HCEC 1CT (cell line): ENCODE data around the gene PPP1R16B.
"Not testable (repeated sequence)": the region's sequence is repeated elsewhere in the genome, so short reads cannot be mapped to it uniquely, and the experiment has no call there.

Source experiments
- DNase-seq: peaks from one replicate; pipeline ENCODE4 v3.0.0-alpha.2; 2017

Gene PPP1R16B

DNA sequence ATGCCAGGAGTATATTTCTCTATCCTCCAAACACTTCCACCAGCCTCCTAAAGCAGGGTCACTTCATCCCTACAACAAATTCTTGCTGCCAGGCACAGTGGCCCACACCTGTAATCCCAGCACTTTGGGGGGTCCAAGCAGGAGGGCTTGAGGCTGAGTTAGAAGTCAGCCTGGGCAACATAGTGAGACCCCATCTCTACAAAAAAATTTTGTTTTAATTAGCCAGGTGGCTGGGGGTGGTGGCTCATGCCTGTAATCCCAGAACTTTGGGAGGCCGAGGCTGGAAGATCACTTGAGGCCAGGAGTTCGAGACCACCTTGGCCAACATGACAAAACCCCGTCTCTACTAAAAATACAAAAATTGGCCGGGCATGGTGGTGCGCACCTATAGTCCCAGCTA lies 11.4 kb upstream of the PPP1R16B start:
- not testable (repeated sequence) for DNase-seq

DNA sequence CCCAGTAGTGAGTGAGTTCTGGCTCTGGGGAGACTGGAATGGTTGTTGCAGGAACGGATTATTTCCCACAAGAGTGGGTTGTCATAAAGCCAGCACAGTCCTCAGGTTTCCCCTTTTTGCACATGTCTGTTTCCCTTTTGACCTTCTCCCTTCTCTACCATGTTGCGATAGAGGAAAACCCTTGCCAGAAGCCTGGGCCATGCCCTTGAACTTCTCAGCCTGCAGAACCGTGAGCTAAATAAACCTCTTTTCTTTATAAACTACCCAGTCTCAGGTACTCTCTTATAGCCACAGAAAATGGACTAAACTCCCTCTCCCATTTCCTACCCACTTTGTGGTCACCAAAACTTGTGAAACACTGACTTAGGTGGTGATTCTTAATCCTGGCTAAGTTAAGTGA lies 7.2 kb upstream of the PPP1R16B start:
- no peak for DNase-seq

- DNase-seq: no peak
Observed at GRCh38 chr20:38799203-38799602, 6.3 kb upstream of the PPP1R16B start.

DNA sequence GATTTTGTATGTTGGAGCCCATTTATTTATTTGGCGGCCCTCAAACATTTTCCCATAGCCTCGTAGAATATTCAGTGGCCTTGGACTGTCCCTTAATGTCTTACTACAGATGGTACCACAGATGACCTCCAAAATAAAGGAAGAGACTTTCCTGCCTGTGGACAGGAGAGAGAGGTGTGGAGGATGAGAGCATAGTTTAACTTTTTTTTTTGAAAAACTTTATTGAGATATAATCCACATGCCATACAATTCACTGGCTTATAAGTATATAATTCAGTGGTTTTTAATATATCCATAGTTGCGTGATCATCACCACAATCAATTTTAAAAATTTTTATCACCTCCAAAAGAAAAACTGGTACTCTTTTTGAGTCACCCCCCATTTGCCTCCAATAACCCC lies 4.6 kb upstream of the PPP1R16B start:
- no peak for DNase-seq

DNA sequence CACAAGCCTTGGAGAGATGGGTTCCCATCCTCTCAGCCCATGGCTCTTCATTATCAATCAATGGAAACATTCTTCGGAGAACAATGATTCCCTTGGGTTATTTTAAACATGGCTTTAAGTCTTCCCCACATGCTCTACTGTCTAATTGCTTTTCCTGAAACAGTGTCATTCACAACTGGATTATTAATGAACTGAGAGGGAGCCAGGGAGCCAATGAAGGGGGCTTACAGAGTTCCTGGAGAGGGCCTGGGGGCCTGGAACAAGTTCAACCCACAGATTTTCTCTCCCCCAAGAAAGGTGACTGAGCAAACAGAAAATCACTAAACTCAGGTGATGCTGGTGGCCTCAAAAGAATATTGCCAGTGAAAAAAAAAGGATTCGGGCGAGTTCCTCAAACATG lies 1.3 kb upstream of the PPP1R16B start:
- no peak for DNase-seq

GRCh38 chr20:38804682-38805501 lies 605 bp upstream of the PPP1R16B start:
- DNase-seq: no peak

GRCh38 chr20:38805958-38806854 lies 709 bp downstream of the PPP1R16B start:
- DNase-seq: no peak

DNA sequence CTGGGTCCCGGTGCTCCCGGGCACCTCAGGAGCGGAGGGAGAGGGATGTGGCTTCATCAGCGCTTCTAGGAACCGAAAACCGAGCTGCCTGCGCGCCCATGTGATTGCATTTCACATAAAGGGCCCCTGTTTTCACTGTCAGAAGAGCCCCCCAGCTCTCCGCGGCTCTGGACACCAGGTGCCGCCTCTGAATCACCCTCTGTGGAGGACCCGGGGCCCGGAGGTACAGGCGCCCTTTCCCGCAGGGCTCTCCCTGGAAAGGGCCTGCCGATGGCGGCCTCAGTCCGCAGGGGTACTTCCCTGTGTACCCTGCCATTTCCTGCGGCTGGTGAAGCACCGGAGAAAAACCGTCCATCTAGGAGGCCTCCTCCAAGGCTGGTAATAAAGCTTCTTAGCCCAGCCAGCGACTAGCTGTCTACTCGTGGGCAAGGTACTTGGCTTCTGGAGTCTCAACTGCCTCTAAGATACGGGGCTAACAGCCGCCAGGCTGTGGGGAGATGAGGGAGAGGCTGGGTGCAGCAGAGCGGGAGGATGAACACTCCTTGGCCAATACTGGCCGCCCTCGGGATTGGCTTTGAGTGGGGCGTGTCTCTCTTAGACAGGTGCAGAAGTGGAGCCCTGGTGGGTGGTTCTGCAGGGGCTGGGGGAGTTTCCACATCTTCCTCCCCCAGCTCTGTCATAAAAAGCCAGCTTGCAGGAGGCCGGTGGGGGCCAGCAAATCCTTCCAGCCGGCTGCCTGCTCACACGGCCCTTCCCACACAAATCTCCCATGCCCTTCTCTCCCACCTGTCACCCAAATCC lies 1.6 kb downstream of the PPP1R16B start:
- no peak for DNase-seq

DNA sequence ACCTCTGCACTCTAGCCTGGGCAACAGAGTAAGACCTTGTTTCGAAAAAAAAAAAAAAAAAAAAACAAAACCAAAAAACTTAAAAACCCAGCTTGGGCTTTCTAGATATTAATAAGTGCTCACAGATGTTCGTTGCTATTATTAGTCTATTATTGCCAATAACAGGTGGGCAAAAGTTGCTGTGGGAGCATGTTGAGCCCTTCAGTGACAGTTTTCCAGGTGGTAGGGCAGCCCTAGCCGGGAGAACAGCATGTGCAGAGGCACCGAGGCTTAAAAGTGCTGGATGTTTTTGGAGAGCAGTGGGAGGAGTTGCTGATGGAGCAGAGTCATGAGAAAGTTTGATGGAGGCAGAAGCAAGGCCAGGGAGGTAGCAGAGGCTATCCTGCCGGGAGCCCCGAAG lies 4.4 kb downstream of the PPP1R16B start:
- no peak for DNase-seq

GRCh38 chr20:38810926-38811630 lies 5.6 kb downstream of the PPP1R16B start:
- no peak for DNase-seq

- no peak for DNase-seq
Observed at GRCh38 chr20:38811769-38812168, 6.3 kb downstream of the PPP1R16B start.

- no peak for DNase-seq
Observed at GRCh38 chr20:38812182-38812581, 6.7 kb downstream of the PPP1R16B start.

GRCh38 chr20:38812709-38813573 lies 7.4 kb downstream of the PPP1R16B start:
- DNase-seq: no peak

GRCh38 chr20:38813574-38813962 lies 8.1 kb downstream of the PPP1R16B start:
- not testable (repeated sequence) for DNase-seq

GRCh38 chr20:38815446-38815845 lies 9.9 kb downstream of the PPP1R16B start:
- DNase-seq: no peak

DNA sequence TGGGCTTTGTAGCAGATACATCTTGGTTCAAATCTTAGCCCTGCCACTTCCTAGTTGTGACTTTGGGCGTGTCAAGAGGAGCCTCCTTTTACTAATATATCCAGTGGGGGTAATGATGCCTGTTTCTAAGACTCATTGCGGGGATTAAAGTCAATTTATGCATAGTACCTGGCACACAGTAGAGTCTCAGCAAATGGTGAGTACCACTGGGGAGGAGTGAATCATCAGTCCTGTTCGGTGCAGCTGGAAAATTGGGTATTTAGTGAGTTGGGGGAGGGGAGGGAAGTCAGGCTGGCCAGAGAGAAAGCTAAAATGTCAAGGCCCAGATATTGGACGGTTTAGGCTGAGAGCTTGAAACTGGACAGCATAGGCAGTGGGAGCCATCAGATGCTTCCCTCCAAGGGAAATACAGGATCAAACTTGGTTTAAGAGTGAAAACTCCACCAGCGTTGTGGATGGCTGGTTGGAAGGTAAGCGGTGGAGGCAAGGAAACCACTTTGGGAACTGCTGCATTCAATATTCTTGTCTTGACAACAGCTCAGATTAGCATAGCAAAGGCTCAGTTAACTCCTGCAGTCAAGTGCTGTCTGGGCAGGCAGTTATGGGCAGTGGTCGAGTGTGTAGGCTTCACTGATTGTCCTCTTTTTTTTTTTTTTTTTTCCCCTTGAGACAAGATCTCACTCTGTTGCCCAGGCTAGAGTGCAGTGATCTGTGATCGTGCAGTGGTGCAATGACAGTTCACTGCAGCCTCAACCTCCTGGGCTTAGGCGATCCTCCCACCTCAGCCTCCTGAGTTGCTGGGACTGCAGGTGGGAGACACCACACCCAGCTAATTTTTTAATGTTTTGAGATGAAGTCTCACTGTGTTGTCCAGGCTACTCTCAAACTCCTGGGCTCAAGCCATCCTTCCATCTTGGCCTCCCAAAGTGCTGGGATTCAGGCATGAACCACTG lies 12.9 kb downstream of the PPP1R16B start:
- no peak for DNase-seq

DNA sequence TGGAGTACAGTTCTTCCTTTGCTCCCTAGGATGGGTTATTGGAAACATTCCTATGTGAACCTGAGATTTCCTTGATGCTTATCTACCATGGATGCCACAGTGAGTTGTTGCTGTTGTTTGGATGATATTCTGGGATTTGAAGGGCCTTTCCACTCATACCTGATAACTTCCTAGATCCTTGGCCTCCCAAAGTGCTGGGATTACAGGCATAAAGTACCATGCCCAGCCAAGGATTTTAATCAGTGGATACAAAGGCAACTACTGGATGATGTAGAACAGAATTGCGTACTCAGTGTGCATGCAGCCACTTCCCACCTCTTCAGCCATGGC lies 20.0 kb downstream of the PPP1R16B start:
- no peak for DNase-seq

DNA sequence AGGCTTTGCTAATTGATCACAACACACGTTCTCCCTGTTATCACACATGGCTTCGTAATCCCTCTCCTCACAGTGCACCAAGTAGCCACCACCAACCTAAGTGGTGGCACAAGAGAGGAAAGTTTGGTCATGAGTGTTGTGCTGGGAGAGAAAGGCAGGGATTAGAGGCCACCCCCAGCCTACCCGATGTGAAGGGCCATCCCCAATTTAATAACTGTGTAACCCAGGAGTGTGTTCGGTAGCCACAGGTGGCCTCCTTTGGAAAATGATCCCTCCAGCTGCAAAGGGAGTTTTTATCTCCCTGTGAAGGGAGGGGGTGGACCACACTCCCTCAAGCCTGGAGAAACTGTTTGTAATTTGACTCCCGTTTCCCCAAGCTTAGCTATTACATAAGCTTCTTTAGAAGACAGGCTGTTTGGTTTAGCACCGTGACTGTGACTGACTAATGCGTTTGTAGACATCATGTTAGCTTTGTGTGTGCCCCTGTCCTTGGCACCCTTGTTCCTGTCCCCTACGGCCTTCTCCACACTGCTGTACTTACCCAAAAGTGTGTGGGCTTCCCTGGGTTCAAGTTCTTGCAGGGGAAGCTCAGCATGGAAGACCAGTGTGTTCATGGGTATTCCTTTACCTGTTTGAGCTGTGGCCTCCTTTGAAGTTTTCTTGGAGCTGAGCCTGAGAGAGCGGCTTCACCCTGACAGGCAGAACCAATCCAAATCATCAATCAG lies 20.6 kb downstream of the PPP1R16B start:
- peak; percentile 53 for DNase-seq

- DNase-seq: no peak
Observed at GRCh38 chr20:38827770-38828281, 22.3 kb downstream of the PPP1R16B start.
